GM19023 (cell line): ENCODE data around the gene GSE1.

Source experiments
- ATAC-seq: cut with Tn5 transposase; IDR thresholded peaks from one replicate; pipeline ENCODE4 v1.9.1; 2021; ENCODE audit warnings: mild to moderate bottlenecking, moderate library complexity; ENCODE audit not compliant: unreplicated experiment

The GSE1 gene

DNA sequence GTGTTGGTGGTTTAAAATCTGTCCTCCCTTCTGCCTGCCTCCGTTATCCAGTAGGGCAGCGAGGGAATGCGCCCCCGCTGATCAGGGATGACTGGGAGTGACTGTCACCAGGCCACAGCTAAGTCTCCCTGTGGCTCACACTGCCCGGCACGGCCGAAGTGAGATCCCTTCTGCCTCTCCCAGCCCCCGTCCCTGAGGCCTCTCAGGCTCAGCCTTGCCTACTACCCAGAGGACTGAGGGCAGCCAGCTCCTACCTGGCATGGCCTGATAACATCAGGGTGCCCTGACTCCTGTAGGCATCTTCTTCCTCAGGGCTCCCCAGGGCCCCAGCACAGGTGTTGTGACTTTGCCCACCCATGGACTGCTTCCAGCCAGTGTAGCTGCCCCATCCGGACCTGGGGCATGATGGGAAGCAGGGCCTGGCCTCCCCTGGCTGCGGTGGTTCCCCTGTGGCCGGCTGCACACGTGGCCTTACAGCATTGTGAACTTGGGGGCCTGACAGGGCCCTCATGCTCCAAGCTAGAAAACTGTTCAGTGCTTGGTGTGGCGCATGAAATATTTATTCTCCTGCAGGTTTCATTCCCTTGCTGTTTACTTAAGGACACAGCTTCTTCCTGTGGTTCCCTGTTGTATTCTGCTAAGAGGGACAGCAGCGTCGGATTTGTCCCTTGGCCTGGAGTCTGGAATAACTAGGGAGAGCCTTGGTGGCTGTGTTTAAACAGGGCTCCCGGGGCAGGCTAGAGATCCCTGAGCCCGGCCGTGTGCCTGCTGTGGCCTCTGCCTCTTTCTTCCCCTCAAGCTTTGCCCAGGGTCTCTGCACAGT is 45.6 kb downstream of the GSE1 start:
- ATAC-seq: no peak

DNA sequence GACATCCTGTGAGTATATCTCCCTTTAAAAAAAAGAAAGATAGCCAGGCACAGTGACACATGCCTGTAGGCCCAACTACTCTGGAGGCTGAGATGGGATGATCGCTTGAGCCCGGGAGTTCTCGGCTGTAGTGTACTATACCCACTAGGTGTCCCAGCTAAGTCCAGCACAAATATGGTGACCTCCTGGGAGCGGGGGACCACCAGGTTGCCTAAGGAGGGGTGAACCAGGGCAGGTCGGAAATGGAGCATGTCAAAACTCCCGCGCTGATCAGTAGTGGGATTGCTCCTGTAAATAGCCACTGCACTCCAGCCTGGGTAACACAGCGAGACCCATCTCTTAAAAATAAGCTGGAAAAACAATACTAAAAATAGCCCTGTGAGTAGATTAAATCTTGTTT is 46.2 kb downstream of the GSE1 start:
- ATAC-seq: no peak

DNA sequence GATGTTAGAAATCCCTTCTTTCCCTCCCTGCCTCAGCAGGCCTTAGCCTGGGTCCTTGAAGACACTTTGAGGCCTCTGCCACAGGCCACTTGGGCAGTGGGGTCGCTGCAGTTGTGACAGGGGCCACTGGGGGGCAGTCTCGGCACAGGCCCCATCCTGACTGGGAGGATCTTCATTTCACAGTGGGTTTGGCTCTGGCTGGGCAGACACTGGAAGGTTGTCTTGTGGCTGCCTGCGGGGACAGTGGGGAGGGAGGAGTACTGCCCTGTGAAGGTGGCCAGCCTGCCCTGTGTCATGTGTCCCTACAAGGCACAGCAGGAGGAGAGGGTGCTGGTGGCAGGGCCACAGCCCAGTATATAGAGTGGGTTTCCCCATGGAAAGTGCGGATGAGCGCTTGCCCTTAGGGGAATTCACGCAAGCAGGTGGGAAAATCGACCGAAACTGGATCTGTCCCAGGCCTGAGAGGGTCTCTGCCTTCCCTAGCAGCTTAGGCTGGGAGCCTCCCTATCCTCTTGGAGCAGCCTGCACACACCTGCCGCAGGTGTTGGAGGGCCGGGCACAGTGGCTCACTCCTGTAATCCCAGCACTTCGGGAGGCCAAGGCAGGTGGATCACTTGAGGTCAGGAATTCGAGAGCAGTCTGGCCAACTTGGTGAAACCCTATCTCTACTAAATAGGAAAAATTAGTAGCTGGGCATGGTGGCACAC is 46.8 kb downstream of the GSE1 start:
- ATAC-seq: no peak

DNA sequence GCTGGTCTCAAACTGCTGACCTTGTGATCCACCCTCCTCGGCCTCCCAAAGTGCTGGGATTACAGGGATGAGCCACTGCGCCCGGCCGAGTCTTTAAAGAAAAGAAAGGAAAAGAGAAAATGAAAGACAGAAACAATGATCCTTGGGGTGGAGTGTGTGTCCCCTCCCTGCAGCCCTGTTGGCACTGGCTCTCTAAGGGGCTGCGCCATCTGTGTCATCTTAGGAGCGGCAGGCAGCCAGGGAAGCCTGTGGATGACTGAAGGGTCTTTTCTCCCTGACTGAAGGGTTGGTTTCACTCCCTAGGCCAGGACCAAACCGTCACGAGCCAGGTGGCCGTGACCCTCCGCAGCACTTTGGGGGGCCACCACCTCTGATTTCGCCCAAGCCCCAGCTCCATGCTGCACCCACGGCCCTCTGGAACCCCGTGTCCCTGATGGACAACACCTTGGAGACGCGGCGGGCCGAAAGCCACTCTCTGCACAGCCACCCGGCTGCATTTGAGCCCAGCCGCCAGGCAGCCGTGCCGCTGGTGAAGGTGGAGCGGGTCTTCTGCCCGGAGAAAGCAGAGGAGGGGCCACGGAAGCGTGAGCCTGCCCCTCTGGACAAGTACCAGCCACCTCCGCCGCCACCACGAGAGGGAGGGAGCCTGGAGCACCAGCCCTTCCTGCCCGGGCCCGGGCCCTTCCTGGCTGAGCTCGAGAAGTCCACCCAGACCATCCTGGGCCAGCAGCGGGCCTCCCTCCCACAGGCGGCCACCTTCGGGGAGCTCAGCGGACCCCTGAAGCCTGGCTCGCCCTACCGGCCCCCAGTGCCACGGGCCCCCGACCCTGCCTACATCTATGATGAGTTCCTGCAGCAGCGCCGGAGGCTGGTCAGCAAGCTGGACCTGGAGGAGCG is 48.0 kb downstream of the GSE1 start:
- no peak for ATAC-seq

DNA sequence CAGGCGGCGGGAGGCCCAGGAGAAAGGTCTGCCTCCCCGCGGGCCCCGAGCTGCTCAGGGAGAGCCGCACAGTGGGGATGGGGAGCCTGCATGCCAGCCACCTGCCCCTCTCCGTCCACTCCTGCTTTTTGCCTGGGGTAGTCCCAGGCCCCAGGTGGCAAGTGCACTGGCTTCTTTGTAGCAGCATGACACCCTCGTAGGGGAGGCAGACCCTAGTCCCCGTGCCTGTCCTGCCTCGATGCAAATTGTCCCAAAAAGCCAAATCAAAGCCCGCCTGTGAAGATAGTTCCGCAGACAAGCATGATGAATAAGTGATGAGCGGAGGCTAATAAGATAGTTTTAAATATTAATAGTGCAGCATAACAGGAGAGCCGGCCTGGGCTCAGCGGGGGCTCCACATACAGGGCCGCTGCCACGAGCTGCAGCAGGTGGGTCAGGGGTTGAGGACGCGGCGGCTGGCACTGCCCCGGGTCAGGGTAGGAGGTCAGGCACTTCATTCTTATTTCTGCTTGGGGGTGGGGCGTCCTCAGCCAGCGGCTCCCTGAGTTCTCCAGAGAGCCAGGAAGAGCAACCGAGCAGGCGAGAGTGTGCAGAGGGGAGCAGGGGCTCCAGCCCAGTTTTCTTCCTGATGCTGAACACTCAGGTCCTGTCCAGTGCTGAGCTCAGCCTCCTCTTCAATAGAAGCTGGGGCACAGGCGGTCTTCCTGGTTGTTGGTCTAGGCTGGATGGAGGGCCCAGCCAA is 48.8 kb downstream of the GSE1 start:
- no peak for ATAC-seq

DNA sequence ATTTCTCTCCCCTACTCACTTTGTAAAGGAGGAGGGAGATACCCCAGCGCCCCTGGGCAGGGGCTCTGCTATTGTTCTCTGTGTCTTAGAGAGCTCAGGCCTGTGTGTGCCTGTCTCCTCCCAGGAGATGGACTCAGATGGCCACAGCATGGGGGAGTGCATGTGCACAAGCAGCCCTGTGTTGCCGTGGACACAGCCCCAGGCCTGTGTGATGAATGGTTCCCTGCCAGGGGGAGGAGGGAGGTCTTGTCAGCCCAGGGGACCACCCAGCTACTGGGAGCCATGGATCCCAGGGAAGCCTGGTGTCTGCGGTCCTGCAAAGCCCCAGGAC is 49.3 kb downstream of the GSE1 start:
- no peak for ATAC-seq

DNA sequence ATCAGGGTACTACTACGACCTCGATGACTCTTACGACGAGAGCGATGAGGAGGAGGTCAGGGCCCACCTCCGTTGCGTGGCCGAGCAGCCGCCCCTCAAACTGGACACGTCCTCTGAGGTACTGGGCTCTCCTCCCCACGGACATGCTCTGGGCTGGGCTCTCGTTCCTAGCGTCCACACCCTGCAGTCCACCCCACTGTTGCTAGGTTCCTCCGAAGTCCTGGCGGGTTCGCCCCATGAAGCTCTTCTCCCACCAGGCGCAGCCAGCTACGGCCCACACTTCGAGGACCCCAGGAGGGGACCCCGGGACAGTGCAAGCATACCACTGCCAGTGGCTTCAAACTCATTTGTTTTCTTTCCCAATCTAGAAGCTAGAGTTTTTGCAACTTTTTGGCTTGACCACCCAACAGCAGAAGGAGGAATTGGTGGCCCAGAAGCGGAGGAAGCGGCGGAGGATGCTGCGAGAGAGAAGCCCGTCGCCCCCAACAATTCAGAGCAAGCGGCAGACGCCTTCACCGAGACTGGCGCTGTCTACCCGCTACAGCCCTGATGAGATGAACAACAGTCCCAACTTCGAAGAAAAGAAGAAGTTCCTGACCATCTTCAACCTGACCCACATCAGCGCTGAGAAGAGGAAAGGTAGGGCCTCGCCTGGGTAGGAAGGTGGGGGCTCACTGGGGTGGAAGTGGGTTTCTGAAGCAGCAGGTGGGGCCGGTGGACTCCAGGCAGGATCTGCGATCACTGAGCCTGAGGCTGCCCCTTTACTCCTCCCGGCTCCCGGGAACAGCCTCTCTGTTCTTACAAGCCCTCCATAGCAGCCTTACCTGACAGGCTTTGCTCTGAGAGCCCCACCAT is 50.1 kb downstream of the GSE1 start:
- no peak for ATAC-seq

DNA sequence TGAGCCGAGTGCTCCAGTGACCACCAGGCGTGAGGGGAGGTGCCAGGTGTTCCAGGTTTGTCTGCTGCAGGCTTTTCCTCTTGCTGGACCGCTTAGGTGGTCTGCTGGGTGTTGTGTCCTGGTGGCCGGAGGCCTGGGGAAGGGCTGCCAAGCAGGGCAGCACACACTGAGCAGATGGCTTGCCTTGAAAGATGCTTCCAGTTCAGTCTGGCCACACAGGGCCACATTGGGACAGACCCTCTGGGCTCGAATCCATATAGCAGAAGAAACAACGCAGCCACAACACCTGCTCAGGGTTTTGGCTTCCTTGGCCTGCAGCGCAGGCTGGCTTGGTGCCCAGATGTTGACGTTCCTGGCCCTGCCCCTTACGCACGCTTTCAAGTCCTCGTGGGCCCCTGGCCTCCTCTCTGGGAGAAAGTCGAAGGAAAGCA is 50.8 kb downstream of the GSE1 start:
- ATAC-seq: no peak

DNA sequence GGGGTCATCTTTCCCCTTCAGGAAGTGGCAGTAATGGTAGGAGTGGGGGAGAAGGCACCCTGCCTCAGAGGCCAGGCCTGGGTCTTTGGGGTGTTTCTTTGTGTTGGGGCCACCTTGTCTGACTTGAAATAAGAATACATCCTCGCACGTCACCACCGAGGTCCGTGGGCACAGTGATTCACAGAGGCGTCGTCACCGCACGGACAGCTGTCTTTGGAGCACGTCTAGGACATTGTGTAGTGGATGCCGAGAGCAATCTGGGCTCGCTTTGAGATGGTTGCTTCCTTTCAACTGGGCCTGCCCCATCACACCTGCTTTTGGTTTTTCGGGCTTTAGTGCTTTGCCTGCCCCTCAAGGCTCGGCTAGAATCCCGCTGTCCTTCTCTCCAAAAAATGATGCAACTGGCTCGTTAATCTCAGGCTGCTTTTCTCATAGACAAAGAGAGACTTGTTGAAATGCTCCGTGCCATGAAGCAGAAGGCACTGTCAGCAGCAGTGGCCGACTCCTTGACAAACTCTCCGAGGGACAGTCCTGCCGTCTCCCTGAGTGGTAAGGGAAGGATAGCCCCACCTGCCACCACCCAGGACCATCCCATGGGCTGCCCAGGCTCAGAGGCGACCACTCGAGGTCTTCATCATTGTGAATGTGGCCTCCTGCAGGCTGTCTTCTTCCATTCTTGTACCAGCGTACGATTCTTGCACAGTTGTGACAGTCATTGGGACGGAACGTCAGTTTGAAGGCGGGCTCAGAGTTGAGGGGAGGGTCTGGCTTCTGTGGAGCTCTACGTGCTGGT is 51.7 kb downstream of the GSE1 start:
- no peak for ATAC-seq

DNA sequence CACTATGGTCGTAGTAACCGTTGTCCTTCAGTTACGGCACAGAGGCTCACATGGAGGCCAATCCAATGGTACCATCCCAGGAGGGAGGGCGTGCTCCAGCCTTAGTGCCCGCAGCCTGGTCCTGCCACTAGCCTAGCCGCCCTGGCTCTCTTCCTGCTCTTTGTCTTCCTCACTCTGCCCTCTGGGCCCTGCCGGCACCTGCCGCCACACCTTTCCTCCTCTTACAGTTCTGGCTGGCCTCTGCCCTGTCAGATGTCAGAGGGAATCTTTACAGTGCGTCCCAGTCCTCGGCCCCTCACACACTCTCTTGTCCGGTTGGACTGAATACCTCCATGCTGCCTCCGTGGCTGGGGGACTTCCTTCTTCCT is 52.2 kb downstream of the GSE1 start:
- ATAC-seq: no peak

DNA sequence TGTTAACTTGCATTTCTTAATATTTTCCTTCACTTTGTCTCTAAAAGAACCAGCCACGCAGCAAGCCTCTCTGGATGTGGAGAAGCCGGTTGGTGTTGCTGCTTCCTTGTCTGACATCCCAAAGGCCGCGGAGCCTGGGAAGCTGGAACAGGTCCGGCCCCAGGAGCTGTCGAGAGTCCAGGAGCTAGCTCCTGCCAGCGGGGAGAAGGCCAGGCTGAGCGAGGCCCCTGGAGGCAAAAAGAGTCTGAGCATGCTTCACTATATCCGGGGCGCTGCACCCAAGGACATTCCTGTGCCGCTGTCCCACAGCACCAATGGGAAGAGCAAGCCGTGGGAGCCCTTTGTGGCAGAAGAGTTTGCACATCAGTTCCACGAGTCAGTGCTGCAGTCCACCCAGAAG is 52.8 kb downstream of the GSE1 start:
- ATAC-seq: no peak

DNA sequence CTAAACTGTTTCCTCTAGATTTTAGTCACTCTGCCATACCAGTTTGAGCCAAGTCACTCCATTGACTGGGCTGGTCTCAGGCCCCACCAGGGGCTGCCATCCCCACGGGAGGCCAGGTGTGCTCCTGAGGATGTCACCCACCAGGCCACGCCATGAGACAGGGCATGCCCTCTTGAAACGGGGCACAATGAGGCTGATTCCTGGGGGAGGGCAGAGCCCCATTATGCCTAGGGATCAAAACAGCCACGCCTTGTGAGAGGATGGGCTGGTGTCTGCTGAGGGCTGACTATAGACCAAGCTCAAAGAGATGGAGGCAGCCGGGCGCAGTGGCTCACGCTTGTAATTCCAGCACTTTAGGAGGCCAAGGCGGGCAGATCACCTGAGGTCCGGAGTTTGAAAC is 54.1 kb downstream of the GSE1 start:
- no peak for ATAC-seq

DNA sequence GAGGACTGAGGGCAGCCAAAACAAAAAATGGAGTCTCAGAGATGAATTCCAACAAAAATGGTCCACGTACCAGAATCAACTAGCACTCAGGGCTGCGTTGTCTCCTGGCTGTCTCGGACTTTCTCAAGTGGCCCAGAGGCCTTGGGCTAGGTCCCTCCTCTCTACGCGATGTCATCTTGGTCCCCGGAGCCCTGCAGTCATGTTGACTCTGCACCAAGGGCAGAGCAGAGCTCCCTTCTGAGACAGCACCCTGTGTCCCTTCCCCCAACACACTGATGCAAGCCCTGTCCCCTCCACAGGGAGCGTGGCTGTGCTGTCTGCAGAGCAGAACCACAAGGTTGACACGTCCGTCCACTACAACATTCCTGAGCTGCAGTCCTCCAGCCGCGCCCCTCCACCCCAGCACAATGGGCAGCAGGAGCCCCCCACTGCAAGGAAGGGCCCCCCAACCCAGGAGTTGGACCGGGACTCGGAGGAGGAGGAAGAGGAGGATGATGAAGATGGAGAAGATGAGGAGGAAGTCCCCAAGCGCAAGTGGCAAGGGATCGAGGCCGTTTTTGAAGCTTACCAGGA is 54.8 kb downstream of the GSE1 start:
- no peak for ATAC-seq

DNA sequence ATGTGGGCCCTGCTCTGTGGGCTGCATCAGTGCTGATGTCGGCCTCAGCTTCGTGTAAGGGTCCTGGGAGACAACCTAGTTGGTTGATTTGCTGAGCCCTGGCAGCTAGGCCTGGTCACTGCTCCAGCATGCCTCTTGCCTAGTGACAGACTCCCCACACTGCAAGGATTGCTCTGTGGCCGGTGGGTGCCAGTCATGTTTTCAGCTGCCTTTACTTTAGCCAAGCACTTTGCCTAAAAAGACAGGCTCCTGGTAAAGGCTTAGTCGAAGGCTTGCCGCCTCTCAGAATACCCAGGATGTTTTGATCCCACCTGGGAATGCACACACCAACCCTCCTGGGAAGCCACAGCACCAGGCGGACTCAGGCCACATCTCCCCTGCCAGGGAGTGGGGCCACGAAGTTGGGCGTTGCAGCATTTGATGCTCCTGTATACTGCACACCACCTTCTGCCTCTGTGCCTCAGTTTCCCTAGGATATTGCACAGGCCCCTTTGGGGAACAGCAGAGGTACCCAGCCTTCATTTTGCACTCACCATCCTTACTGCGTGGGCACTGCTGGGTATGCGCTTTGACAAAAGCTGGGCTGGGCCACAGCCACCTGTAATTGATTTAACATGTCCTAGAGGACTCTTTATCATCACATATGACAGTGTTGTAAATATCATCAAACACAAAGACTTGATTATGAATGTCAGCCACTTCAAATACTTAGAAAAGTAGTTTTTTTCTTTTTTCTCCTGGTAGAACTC is 55.7 kb downstream of the GSE1 start:
- ATAC-seq: no peak

DNA sequence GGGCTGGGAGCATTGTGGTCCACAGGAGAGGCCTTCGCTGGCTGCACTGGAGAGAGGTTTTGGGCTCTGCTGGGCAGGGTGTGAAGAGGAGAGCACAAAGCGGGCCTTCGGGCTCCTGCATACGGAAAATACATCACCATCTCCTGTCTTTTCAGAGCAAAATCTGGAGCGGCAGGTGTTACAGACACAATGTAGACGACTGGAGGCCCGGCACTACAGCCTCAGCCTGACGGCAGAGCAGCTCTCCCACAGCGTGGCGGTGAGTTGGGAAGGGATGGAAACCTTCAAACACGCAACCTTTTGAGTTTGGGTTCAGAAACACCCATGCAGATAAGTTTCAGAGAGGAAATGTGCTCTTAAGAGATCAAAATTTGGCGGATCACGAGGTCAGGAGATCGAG is 57.7 kb downstream of the GSE1 start:
- no peak for ATAC-seq

DNA sequence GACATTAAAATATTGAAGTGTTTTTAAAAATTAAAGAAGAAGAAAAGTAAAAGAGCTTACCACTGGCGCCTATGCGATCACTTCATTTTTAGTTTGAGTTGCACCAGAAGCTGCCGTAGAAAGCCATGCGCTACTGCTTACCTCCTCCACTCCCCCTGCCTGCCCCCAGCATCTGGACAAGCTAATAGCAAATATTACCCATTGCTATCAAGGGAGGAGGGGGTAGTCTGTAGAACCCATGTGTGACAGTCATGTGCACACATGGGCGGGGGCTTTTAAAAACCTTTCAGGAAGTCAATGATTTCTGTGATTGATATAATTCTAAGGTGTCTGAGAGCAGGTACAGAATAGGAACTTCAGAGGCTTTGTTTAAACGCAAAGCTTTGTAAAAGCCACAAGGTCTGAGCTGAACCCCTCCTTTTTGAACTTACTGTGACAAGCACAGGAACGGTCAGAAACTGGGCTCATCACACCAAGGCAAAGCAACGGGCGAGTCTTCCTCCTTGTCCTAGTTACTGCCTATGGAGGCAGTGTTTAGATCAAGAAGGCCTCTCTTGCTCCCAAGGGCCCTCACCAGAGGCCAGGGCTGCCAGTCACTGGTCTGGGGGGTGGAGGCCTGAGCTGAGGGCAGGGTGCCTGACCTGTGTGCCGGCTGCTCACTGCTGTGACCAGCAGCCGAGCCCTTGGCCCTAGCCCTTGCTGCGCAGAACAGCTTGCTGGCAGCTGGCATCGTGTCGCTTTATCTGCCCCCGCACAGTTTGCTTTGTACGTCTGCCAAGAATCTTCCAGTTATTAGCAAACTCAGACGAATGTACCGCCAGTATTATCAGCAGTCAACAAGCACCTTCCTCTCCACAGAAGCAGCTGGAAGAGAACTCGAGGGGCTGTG is 60.7 kb downstream of the GSE1 start:
- ATAC-seq: no peak

DNA sequence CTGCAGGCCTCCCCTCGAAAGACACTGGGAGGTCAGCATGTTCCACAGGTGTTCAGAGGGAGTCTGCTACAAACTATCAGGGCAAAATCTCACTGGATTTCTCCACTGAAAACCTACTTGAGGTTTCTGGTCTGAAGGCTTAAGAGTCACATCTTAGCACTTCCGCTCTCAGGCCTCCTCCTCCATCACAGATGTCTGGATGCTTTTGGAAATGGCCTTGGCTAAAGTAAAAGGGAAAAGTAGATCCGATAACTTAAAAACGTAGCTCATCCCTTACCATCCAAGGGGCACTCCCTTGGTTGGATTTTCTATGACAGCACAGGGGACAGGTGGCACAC is 61.3 kb downstream of the GSE1 start:
- ATAC-seq: no peak
